HG03045 (cell line): ENCODE data around the gene NPHS2.
"Not testable (repeated sequence)": the region's sequence is repeated elsewhere in the genome, so short reads cannot be mapped to it uniquely, and the experiment has no call there.

ENCODE experiments used
- ATAC-seq: cut with Tn5 transposase; IDR thresholded peaks from one replicate; pipeline ENCODE4 v1.9.1; 2021; ENCODE audit warnings: mild to moderate bottlenecking, moderate library complexity; ENCODE audit not compliant: unreplicated experiment

The NPHS2 gene

DNA sequence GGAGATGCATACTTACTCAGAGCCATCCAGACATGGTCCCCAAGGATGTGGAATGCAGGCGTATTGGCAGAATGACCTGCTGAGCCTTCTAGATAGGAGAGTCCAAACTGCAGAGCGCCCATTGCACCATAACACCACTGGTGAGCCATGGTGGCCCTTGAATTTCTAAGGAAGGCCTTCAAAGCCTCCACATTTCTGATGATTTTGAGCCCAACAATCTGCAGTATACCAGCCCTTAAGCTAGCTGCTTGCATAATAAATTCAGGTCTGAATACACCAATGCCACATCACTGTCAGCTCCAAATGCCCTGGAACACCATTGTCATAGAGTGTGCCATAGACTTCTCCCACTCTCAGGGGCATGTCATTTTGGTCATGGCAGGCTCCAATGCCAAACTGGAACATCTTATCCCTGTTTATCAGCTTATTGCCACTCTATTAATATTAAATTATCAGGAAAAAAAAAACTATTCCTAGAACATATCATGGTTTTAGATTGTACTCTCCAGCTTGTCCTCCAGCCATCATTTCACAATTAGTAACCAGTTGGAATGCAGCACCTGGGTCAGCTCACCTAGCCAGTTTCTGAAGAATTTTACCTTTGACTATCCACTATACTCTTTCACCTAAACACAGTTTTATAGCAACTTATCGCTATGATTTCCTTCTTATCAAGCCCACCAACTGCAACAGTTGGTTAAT lies 26.9 kb downstream of the NPHS2 start:
- no peak for ATAC-seq

- no peak for ATAC-seq
Measured at GRCh38 chr1:179547021-179547535, 28.7 kb downstream of the NPHS2 start.

- ATAC-seq, result no peak
Measured at GRCh38 chr1:179545321-179545720, 30.4 kb downstream of the NPHS2 start.

DNA sequence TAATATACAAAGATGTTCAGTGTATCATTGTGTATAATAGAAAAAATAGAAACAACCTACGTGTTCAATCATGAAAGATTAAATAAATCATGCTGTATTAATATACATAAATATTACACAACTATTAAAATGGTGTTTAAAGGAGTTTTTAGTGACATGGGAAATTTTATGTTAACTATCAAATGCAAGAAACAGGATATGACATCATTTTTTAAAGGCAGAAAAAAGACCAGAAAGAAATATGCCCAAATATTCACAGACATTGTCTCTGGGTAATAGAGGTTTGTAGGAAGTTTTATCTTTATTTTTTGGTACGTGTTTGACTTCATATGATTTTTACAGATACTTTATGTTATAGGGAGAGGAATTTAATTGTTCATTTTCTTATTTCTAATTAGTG lies 34.0 kb downstream of the NPHS2 start:
- no peak for ATAC-seq

DNA sequence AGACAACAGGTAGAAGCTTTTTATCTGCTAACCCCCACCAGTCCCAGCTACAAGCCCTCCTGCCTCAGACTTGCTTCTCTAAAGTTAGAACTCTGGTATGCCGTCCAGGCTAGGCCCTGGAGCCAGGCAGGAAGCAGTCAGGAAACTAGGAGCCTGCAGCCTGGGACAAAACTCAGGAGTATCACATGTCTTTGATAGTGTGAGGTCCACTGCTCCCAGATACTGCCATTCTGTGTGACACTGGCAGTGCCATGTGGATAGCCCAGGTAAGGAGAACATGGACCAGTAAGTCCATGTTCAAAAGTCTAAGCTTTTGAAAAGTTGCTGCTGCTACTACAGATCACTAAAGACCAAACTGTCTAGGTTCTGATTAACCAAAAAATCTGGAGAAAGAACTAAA lies 45.4 kb downstream of the NPHS2 start:
- no peak for ATAC-seq

GRCh38 chr1:179529482-179530195 lies 46.1 kb downstream of the NPHS2 start:
- no peak for ATAC-seq

DNA sequence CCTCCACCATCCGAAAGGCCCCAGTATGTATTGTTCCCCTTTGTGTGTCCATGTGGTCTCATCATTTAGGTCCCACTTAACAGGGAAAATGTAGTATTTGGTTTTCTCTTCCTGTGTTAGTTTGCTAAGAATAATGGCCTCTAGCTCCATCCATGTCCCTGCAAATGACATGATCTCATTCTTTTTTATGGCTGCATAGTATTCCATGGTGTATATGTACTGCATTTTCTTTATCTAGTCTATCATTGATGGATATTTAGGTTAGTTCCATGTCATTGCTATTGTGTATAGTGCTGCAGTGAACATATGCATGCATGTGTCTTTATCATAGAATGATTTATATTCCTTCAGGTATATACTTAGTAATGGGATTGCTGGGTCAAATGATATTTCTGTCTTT lies 57.2 kb downstream of the NPHS2 start:
- not testable (repeated sequence) for ATAC-seq

DNA sequence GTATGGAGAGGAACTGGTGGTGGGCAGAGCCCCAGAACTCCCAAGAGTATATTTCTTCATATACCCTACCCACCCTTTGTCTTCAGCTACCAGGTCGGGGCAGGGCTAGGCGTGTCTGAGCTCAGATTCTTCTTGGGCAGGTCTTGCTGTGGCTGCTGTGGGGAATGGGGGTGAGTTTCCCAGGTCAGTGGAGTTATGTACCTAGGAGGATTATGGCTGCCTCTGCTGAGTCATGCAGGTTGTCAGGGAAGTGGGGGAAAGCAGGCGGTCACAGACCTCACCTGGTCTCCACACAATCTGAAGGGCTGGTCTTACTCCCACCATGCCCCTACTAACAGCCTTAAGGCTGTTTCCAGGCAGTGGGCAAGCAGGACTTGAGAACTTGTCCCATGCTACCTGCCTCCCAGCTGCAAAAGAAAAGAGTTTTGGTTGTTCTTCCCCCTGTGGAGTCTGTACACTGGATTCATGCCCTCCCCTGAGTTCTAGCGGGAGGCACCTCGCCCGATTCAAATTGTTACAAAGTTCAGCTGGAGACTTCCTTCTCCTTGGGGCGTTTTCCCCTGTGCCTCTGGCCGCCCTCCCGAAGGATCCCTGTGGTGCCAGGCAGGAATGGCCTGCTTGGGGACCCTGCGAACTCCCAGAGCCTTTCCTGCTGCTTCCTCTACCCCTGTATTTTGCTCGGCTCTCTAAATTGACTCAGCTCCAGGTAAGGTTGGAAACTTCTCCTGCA lies 58.6 kb downstream of the NPHS2 start:
- ATAC-seq, result no peak

DNA sequence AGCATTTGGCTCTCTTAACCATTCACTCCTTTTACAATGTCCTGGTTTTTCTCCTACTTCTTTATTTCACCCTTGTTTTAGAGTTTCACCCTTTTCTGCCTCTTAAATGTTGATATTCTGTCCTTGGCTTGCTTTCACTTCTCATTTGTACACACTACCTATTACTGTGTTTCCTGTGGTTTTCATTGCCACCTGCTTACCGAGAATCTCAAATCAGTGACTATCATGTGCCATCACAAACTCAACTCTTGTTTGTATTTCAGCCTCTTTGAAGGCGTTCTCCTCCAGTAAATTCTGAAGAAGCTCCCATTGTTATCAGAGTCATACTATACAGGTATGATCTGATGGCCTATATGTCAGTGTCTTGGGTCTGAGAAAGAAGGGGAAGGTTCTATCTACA lies 65.7 kb downstream of the NPHS2 start:
- no peak for ATAC-seq

DNA sequence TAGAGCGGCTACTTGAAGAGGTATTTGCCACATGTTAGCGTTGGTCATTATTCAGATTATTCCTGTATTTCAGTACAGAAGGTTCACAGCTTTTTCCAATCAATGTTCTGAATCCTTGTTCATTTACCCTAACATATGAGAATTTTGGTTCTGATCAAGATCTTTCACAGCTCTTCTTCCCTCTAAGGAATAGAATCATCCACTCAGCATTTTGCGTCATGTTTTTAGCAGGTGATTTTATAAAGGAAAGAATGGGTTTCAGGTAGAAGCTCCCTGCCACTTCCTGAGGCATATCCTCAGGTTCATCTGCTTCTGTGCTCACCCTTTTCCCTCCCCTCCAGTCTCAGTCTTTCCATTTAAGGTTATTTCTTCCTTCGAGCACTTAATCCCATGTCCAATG lies 66.4 kb downstream of the NPHS2 start:
- ATAC-seq, result no peak

- ATAC-seq, result no peak
Measured at GRCh38 chr1:179506199-179506598, 69.5 kb downstream of the NPHS2 start.
